Measurements from ENCODE around the gene CALML3. TPM values are rescaled to one million over a fixed set of nuclear protein-coding genes. Genes with fewer than 3 reads are reported as not detected.

Gene CALML3
- total and polyA plus RNA-seq, 2 of the 8 experiments (the other 6 are each of a cell fraction or from before 2014, with no cell fraction given) = not detected

GRCh38 chr10:5503477-5503835 lies 21.3 kb upstream of the CALML3 start (continued):
- TF ChIP-seq RNF2 (IDR thresholded peaks at IDR 0.05; ENCODE audit: borderline replicate concordance, low read depth, low read length, missing control alignments, poor library complexity, severe bottlenecking) = no peak
- TF ChIP-seq JUN (IDR thresholded peaks at IDR 0.05; ENCODE audit: low read depth, low read length) = no peak

Data from H1 (cell line).